ENCODE results near the gene PBX1. TPM values are rescaled to one million over a fixed set of nuclear protein-coding genes. Genes with fewer than 3 reads are reported as not detected.

Gene PBX1
- total and polyA plus RNA-seq, 8 donors: 11.0 to 113 (median 23.0) TPM

GRCh38 chr1:164670786-164671185, 111.8 kb downstream of the PBX1 start:
- peaks cover 29 to 91% (median 47%) of the 10 kb centered on the region in 4 donors for H3K4me1 ChIP-seq
- H3K27ac ChIP-seq: peak overlapping the region in 1 of 5 donors; percentile 11
- TF ChIP-seq POLR2A (IDR thresholded peaks at IDR 0.05) (no peak), EP300 (IDR thresholded peaks at IDR 0.05) (no peak), CTCF (IDR thresholded peaks at IDR 0.05) (no peak), POLR2AphosphoS5 (IDR thresholded peaks at IDR 0.05) (no peak)
- DNase-seq: no peak
- no peaks in the 10 kb centered on the region for H3K36me3 ChIP-seq
- 58 to 71% (median 60%) methylated on average over 6 of the region's 6 CpGs for WGBS, 5 donors
- no peaks in the 10 kb centered on the region for H3K27me3 ChIP-seq
- H3K9me3 ChIP-seq: no peaks in the 10 kb centered on the region
- no peak overlapping the region for H3K4me3 ChIP-seq
- intact Hi-C loops (cut with DNase I; ENCODE audit: low total_unique reads): no loop called here

- peaks cover 29 to 94% (median 48%) of the 10 kb centered on the region in 4 donors for H3K4me1 ChIP-seq
- no peaks in the 10 kb centered on the region for H3K27me3 ChIP-seq
- TF ChIP-seq POLR2AphosphoS5 (IDR thresholded peaks at IDR 0.05) (no peak), POLR2A (IDR thresholded peaks at IDR 0.05) (no peak), EP300 (IDR thresholded peaks at IDR 0.05) (no peak), CTCF (IDR thresholded peaks at IDR 0.05) (no peak)
- no peak for DNase-seq
- 73 to 80% (median 79%) methylated on average over 7 of the region's 7 CpGs for WGBS, 5 donors
- intact Hi-C loops (cut with DNase I; ENCODE audit: low total_unique reads): no loop called here
- no peaks in the 10 kb centered on the region for H3K9me3 ChIP-seq
- H3K4me3 ChIP-seq: no peak overlapping the region
- no peaks in the 10 kb centered on the region for H3K36me3 ChIP-seq
- peak overlapping the region in 1 of 5 donors; percentile 43 for H3K27ac ChIP-seq
Observed at GRCh38 chr1:164671323-164671965, 112.5 kb downstream of the PBX1 start.

GRCh38 chr1:164671966-164672571, 113.1 kb downstream of the PBX1 start:
- no peaks in the 10 kb centered on the region for H3K27me3 ChIP-seq
- DNase-seq: no peak
- WGBS, 5 donors: 37 to 60% (median 53%) methylated on average over 7 of the region's 7 CpGs
- no peak overlapping the region for H3K4me3 ChIP-seq
- H3K36me3 ChIP-seq: no peaks in the 10 kb centered on the region
- TF ChIP-seq POLR2A (IDR thresholded peaks at IDR 0.05): no peak
- TF ChIP-seq POLR2AphosphoS5 (IDR thresholded peaks at IDR 0.05): no peak
- no peak for TF ChIP-seq CTCF (IDR thresholded peaks at IDR 0.05)
- TF ChIP-seq EP300 (IDR thresholded peaks at IDR 0.05): no peak
- intact Hi-C loops (cut with DNase I; ENCODE audit: low total_unique reads): no loop called here
- no peaks in the 10 kb centered on the region for H3K9me3 ChIP-seq
- peak overlapping the region in 1 of 5 donors; percentile 43 for H3K27ac ChIP-seq
- peaks cover 29 to 88% (median 48%) of the 10 kb centered on the region in 4 donors for H3K4me1 ChIP-seq

- no peak for DNase-seq
- no peaks in the 10 kb centered on the region for H3K27me3 ChIP-seq
- WGBS, 5 donors: 56 to 80% (median 62%) methylated on average over 3 of the region's 3 CpGs
- H3K4me1 ChIP-seq: peaks cover 29 to 83% (median 46%) of the 10 kb centered on the region in 4 donors
- TF ChIP-seq EP300 (IDR thresholded peaks at IDR 0.05) (no peak), CTCF (IDR thresholded peaks at IDR 0.05) (no peak), POLR2A (IDR thresholded peaks at IDR 0.05) (no peak), POLR2AphosphoS5 (IDR thresholded peaks at IDR 0.05) (no peak)
- H3K4me3 ChIP-seq: no peak overlapping the region
- peak overlapping the region in 1 of 5 donors; percentile 13 for H3K27ac ChIP-seq
- no peaks in the 10 kb centered on the region for H3K9me3 ChIP-seq
- H3K36me3 ChIP-seq: no peaks in the 10 kb centered on the region
- intact Hi-C loops (cut with DNase I; ENCODE audit: low total_unique reads): no loop called here
Observed at GRCh38 chr1:164672588-164672987, 113.6 kb downstream of the PBX1 start.
